ENCODE measurements around the gene ARPC5. TPM values are rescaled to one million over a fixed set of nuclear protein-coding genes. Genes with fewer than 3 reads are reported as not detected.
"Not testable (repeated sequence)": the region's sequence is repeated elsewhere in the genome, so short reads cannot be mapped to it uniquely, and the experiment has no call there.

The ARPC5 gene
- 85.5 TPM for polyA plus RNA-seq (2013, experiment 1 of 2)
- 82.7 TPM for polyA plus RNA-seq (2013, experiment 2 of 2)

DNA sequence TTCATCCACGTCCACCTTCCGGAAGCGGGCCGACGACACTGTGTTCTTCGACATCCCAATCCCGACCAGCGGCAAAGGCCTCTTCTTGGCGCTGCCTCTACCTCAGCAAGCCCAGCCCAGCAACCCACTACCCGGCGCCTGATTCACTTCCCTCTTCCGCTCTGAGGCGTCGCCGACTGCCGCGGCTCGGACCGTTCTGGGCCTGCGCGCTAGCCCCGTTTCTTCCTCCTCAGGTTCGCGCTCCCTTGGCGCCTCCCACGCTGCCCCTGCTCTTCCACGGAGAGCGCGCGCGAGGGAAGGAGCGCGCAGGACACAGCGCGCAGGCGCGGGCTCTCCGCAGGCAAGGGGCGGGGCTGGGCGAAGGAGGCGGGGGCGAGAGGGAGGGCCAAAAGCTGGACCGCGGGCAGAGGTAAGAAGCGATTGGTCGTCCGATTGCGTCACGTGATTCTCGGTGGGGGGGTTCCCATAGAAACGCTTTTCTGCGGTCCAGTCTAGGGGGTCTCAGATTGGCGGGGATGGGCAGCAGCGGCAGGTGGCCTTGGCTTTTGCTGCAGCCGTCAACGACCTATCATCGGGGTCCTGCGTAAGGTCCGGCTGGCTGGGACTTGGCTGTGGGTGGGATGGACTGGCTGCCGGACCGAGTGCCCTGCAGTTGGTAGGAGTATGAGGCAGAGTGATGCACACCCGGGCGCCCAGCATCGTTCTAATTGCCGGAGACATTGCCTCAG is at the start of gene ARPC5:
Gene ARPC5 (minus strand): TSS at position 178 of the 728 bp plus-strand sequence. CDS start 124 bp downstream, at position 54.
- peak within 1 kb of the TSS; percentile 83 for H3K4me2 ChIP-seq (ENCODE audit: insufficient read depth, low read length, poor library complexity, severe bottlenecking)
- H3K9me3 ChIP-seq (replicated peaks in 1 of 2; ENCODE audit: control insufficient read depth in 2 of 2, insufficient read depth in 1 of 2, low read depth in 1 of 2, low read length in 2 of 2), result no peaks in the 10 kb centered on the region
- H3K23ac ChIP-seq (ENCODE audit: low read depth, low read length, poor library complexity), result peak within 1 kb of the TSS; percentile 37

DNA sequence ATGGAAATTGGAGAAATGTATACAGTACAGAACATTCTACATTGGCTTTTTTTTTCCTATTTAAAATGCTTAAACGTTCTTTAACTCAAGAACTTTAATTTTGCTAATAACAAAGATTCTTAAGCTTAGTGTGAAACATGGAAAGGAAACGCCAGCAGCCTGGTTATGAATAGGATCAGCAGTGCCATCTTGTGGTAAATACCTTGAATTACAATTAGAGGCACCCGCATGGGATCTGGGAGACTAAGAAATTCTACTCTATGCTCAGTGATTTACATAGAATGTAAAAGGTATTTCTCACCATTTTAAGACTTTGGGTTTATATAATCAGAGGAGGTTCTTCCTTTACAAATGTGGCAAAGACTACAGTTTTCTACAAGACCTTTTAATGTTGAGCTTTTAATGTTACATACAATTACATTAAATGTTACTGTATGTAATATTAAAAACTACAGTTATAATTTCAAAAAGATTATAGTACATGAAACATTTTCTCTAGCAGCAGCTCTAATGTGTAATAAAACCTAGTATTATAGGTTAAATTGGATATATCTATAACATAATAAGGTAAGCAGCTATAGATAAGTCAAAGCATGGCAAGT is 49.6 kb upstream of the ARPC5 start:
- H2BK12ac ChIP-seq (ENCODE audit: low read length), result no peak overlapping the region
- no peak overlapping the region for H2AK5ac ChIP-seq (ENCODE audit: low read depth, low read length)
- no peak overlapping the region for H2AFZ ChIP-seq (ENCODE audit: low read length)
- no peak overlapping the region for H2BK120ac ChIP-seq (ENCODE audit: low read depth, low read length)
- no peak overlapping the region for H2BK15ac ChIP-seq (ENCODE audit: low read length)
- peaks cover 1 to 4% of the 10 kb centered on the region in 2 donors for H3K4me1 ChIP-seq (ENCODE audit: control insufficient read depth in 2 of 2, insufficient read depth in 1 of 2, low read depth in 1 of 2, low read length in 2 of 2)
- DNase-seq (ENCODE audit: low spot score), result peak; percentile 14
- no peak overlapping the region for H3K4ac ChIP-seq (ENCODE audit: low read length)
- H3K23ac ChIP-seq (ENCODE audit: low read depth, low read length, poor library complexity), result no peak overlapping the region
- no peak overlapping the region for H4K8ac ChIP-seq (ENCODE audit: low read depth, low read length)
- WGBS, 2 donors (ENCODE audit: extremely low coverage in 2 of 2, insufficient read length in 2 of 2, insufficient replicate concordance in 1 of 2), result no CpG with 5 or more reads among the region's 3 CpGs
- no peak overlapping the region for H3K14ac ChIP-seq (ENCODE audit: low read length)
- no peaks in the 10 kb centered on the region for H3K79me1 ChIP-seq (ENCODE audit: low read depth, low read length)
- no peak overlapping the region for H3K18ac ChIP-seq (ENCODE audit: low read length)
- H3K27me3 ChIP-seq (ENCODE audit: control insufficient read depth in 3 of 3, insufficient read depth in 3 of 3, low read depth in 1 of 3, low read length in 3 of 3), result no peaks in the 10 kb centered on the region
- no peaks in the 10 kb centered on the region for H3K36me3 ChIP-seq (replicated peaks in 1 of 2; ENCODE audit: control insufficient read depth in 2 of 2, insufficient read depth in 2 of 2, low read length in 2 of 2)
- H3K4me2 ChIP-seq (ENCODE audit: insufficient read depth, low read length, poor library complexity, severe bottlenecking), result no peak overlapping the region
- H2BK5ac ChIP-seq (ENCODE audit: low read length), result no peak overlapping the region
- no peaks in the 10 kb centered on the region for H3K9me3 ChIP-seq (replicated peaks in 1 of 2; ENCODE audit: control insufficient read depth in 2 of 2, insufficient read depth in 1 of 2, low read depth in 1 of 2, low read length in 2 of 2)
- no peak overlapping the region for H3K9ac ChIP-seq (ENCODE audit: low read depth, low read length, poor library complexity)
- H4K91ac ChIP-seq (ENCODE audit: low read depth, low read length, poor library complexity), result no peak overlapping the region
- no peak overlapping the region for H3K27ac ChIP-seq (replicated peaks; ENCODE audit: low read length)
- no peak overlapping the region for H3K4me3 ChIP-seq (ENCODE audit: low read length in 2 of 2)

More for the DNA sequence above, at the start of gene ARPC5:
- Histone ChIP-seq H3K14ac (ENCODE audit: low read length) (peak within 1 kb of the TSS; percentile 21), H4K91ac (ENCODE audit: low read depth, low read length, poor library complexity) (no peak within 1 kb of the TSS), H3K27me3 (ENCODE audit: control insufficient read depth in 3 of 3, insufficient read depth in 3 of 3, low read depth in 1 of 3, low read length in 3 of 3) (no peaks in the 10 kb centered on the region), H3K4me3 (ENCODE audit: low read length in 2 of 2) (peak within 1 kb of the TSS; percentile 94 to 95), H3K9ac (ENCODE audit: low read depth, low read length, poor library complexity) (peak within 1 kb of the TSS; percentile 96), H3K79me1 (ENCODE audit: low read depth, low read length) (peaks cover 5% of the 10 kb centered on the region), H2BK12ac (ENCODE audit: low read length) (no peak within 1 kb of the TSS), H3K18ac (ENCODE audit: low read length) (peak within 1 kb of the TSS; percentile 99), H3K4me1 (ENCODE audit: control insufficient read depth in 2 of 2, insufficient read depth in 1 of 2, low read depth in 1 of 2, low read length in 2 of 2) (peaks cover 1 to 14% of the 10 kb centered on the region in 2 donors), H2AFZ (ENCODE audit: low read length) (peak within 1 kb of the TSS; percentile 97), H4K8ac (ENCODE audit: low read depth, low read length) (no peak within 1 kb of the TSS), H2BK5ac (ENCODE audit: low read length) (peak within 1 kb of the TSS; percentile 87), H2AK5ac (ENCODE audit: low read depth, low read length) (peak within 1 kb of the TSS; percentile 70), H3K27ac (replicated peaks; ENCODE audit: low read length) (peak within 1 kb of the TSS; percentile 91), H3K4ac (ENCODE audit: low read length) (peak within 1 kb of the TSS; percentile 53), H2BK120ac (ENCODE audit: low read depth, low read length) (peak within 1 kb of the TSS; percentile 50), H2BK15ac (ENCODE audit: low read length) (peak within 1 kb of the TSS; percentile 85), H3K36me3 (replicated peaks in 1 of 2; ENCODE audit: control insufficient read depth in 2 of 2, insufficient read depth in 2 of 2, low read length in 2 of 2) (peaks cover 0 to 24% of the 10 kb centered on the region in 2 donors)
- peak; percentile 96 for DNase-seq (ENCODE audit: low spot score)
- no CpG with 5 or more reads among the region's 65 CpGs for WGBS, 2 donors (ENCODE audit: extremely low coverage in 2 of 2, insufficient read length in 2 of 2, insufficient replicate concordance in 1 of 2)

DNA sequence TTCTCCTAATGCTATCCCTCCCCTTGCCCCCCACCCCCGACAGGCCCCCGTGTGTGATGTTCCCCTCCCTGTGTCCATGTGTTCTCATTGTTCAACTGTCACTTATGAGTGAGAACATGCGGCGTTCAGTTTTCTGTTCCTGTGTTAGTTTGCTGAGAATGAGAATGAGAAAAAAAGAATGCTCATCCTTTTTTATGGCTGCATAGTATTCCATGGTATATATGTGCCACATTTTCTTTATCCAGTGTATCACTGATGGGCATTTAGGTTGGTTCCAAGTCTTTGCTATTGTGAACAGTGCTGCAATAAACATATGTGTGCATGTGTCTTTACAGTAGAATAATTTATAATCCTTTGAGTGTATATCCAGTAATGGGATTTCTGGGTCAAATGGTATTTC is 43.8 kb upstream of the ARPC5 start:
- not testable (repeated sequence) for H3K27me3 ChIP-seq (ENCODE audit: control insufficient read depth in 3 of 3, insufficient read depth in 3 of 3, low read depth in 1 of 3, low read length in 3 of 3); H3K36me3 ChIP-seq (replicated peaks in 1 of 2; ENCODE audit: control insufficient read depth in 2 of 2, insufficient read depth in 2 of 2, low read length in 2 of 2); H4K91ac ChIP-seq (ENCODE audit: low read depth, low read length, poor library complexity); H3K4ac ChIP-seq (ENCODE audit: low read length); H2BK15ac ChIP-seq (ENCODE audit: low read length); H2AK5ac ChIP-seq (ENCODE audit: low read depth, low read length); H3K9ac ChIP-seq (ENCODE audit: low read depth, low read length, poor library complexity); H3K27ac ChIP-seq (replicated peaks; ENCODE audit: low read length); H3K23ac ChIP-seq (ENCODE audit: low read depth, low read length, poor library complexity); H2BK120ac ChIP-seq (ENCODE audit: low read depth, low read length); H3K4me3 ChIP-seq (ENCODE audit: low read length in 2 of 2); H3K18ac ChIP-seq (ENCODE audit: low read length); DNase-seq (ENCODE audit: low spot score); H2AFZ ChIP-seq (ENCODE audit: low read length); H3K9me3 ChIP-seq (replicated peaks in 1 of 2; ENCODE audit: control insufficient read depth in 2 of 2, insufficient read depth in 1 of 2, low read depth in 1 of 2, low read length in 2 of 2); H3K4me2 ChIP-seq (ENCODE audit: insufficient read depth, low read length, poor library complexity, severe bottlenecking); H3K4me1 ChIP-seq (ENCODE audit: control insufficient read depth in 2 of 2, insufficient read depth in 1 of 2, low read depth in 1 of 2, low read length in 2 of 2); H3K14ac ChIP-seq (ENCODE audit: low read length); H4K8ac ChIP-seq (ENCODE audit: low read depth, low read length); H2BK12ac ChIP-seq (ENCODE audit: low read length); H2BK5ac ChIP-seq (ENCODE audit: low read length); H3K79me1 ChIP-seq (ENCODE audit: low read depth, low read length)
- WGBS, 2 donors (ENCODE audit: extremely low coverage in 2 of 2, insufficient read length in 2 of 2, insufficient replicate concordance in 1 of 2), result no CpG with 5 or more reads among the region's 4 CpGs

DNA sequence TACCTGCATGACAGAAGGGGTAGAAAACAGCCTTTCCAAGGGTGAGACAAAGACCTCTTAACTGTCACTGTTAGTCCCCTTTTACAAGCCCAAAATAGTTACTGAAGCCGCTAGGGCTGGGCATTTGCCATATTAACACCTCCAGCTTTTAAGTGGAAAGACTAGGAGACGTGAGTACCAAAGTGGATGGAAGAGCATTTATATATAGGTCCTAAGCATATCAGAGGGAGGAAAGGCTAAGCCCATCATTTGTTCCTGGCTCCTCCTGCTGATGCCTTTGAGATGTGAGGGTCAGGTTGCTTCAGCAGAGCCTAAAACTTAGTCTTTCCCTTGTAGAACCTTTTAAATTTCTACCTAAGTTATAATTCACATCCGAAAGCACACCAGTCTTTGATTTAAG is 43.2 kb upstream of the ARPC5 start:
- H3K4ac ChIP-seq (ENCODE audit: low read length), result no peak overlapping the region
- no peak overlapping the region for H4K91ac ChIP-seq (ENCODE audit: low read depth, low read length, poor library complexity)
- H3K79me1 ChIP-seq (ENCODE audit: low read depth, low read length), result no peaks in the 10 kb centered on the region
- no peak overlapping the region for H2BK120ac ChIP-seq (ENCODE audit: low read depth, low read length)
- peaks cover 0 to 1% of the 10 kb centered on the region in 2 donors for H3K9me3 ChIP-seq (replicated peaks in 1 of 2; ENCODE audit: control insufficient read depth in 2 of 2, insufficient read depth in 1 of 2, low read depth in 1 of 2, low read length in 2 of 2)
- H2BK15ac ChIP-seq (ENCODE audit: low read length), result no peak overlapping the region
- H3K36me3 ChIP-seq (replicated peaks in 1 of 2; ENCODE audit: control insufficient read depth in 2 of 2, insufficient read depth in 2 of 2, low read length in 2 of 2), result no peaks in the 10 kb centered on the region
- no peak for DNase-seq (ENCODE audit: low spot score)
- peaks cover 0 to 6% of the 10 kb centered on the region in 2 donors for H3K4me1 ChIP-seq (ENCODE audit: control insufficient read depth in 2 of 2, insufficient read depth in 1 of 2, low read depth in 1 of 2, low read length in 2 of 2)
- no peak overlapping the region for H3K18ac ChIP-seq (ENCODE audit: low read length)
- H3K23ac ChIP-seq (ENCODE audit: low read depth, low read length, poor library complexity), result no peak overlapping the region
- H2BK12ac ChIP-seq (ENCODE audit: low read length), result no peak overlapping the region
- no peaks in the 10 kb centered on the region for H3K27me3 ChIP-seq (ENCODE audit: control insufficient read depth in 3 of 3, insufficient read depth in 3 of 3, low read depth in 1 of 3, low read length in 3 of 3)
- no CpG with 5 or more reads among the region's 3 CpGs for WGBS, 2 donors (ENCODE audit: extremely low coverage in 2 of 2, insufficient read length in 2 of 2, insufficient replicate concordance in 1 of 2)
- H2AFZ ChIP-seq (ENCODE audit: low read length), result no peak overlapping the region
- H3K14ac ChIP-seq (ENCODE audit: low read length), result no peak overlapping the region
- H3K9ac ChIP-seq (ENCODE audit: low read depth, low read length, poor library complexity), result no peak overlapping the region
- H3K4me2 ChIP-seq (ENCODE audit: insufficient read depth, low read length, poor library complexity, severe bottlenecking), result no peak overlapping the region
- no peak overlapping the region for H3K27ac ChIP-seq (replicated peaks; ENCODE audit: low read length)
- H2BK5ac ChIP-seq (ENCODE audit: low read length), result no peak overlapping the region
- no peak overlapping the region for H4K8ac ChIP-seq (ENCODE audit: low read depth, low read length)
- no peak overlapping the region for H2AK5ac ChIP-seq (ENCODE audit: low read depth, low read length)
- H3K4me3 ChIP-seq (ENCODE audit: low read length in 2 of 2), result no peak overlapping the region
